HepG2 (cell line): ENCODE results near the gene PCBP1. TPM values are rescaled to one million over a fixed set of nuclear protein-coding genes. Genes with fewer than 3 reads are reported as not detected.
A peak's percentile ranks its signal among the peaks of the same experiment; 100 is the strongest.

ENCODE experiments used
- ATF1 ChIP-seq: IDR thresholded peaks from 2 replicates; pipeline ENCODE4 v1.6.1; 2016; ENCODE audit warnings: mild to moderate bottlenecking, control low read depth
- BHLHE40 ChIP-seq: IDR thresholded peaks from 2 replicates; pipeline ENCODE4 v1.6.1; 2011; ENCODE audit warnings: low read length, improper control_type of control experiment
- E2F5 ChIP-seq: sonication (generic); formaldehyde crosslinking; conservative IDR thresholded peaks from 2 replicates; pipeline ENCODE4 v1.4.0; 2020; ENCODE audit warnings: missing genetic modification reagents
- ESRRA ChIP-seq: sonication (generic); formaldehyde crosslinking; IDR thresholded peaks from 2 replicates; pipeline ENCODE4 v1.5.1; 2020; ENCODE audit warnings: mild to moderate bottlenecking, low read depth, missing genetic modification reagents
- GATA4 ChIP-seq: sonication (generic); IDR thresholded peaks from 2 replicates; pipeline ENCODE4 v1.6.1; 2016; ENCODE audit warnings: antibody characterized with exemption, low read depth, borderline replicate concordance
- GPN1 ChIP-seq: sonication (generic); formaldehyde crosslinking; IDR thresholded peaks from 2 replicates; pipeline ENCODE4 v1.5.1; 2020; ENCODE audit warnings: missing genetic modification reagents, borderline replicate concordance
- MEF2D ChIP-seq: sonication (generic); formaldehyde crosslinking; IDR thresholded peaks from 2 replicates; pipeline ENCODE4 v1.5.1; 2020; ENCODE audit warnings: mild to moderate bottlenecking, missing genetic modification reagents
- MEIS1 ChIP-seq: sonication (generic); formaldehyde crosslinking; IDR thresholded peaks from 2 replicates; pipeline ENCODE4 v1.9.0; 2021; ENCODE audit warnings: mild to moderate bottlenecking, missing genetic modification reagents, moderate library complexity, borderline replicate concordance
- PCBP2 ChIP-seq: fragments of 200-400 bp; formaldehyde crosslinking; optimal IDR thresholded peaks from 2 replicates; pipeline ENCODE3; 2018; ENCODE audit warnings: low read length, low read depth; ENCODE audit not compliant: poor library complexity, severe bottlenecking
- RAD21 ChIP-seq: fragments of 450-650 bp; formaldehyde crosslinking; IDR thresholded peaks from 2 replicates; pipeline ENCODE4 v1.5.0; 2020; ENCODE audit warnings: mild to moderate bottlenecking
- SCMH1 ChIP-seq: sonication (generic); formaldehyde crosslinking; IDR thresholded peaks from 2 replicates; pipeline ENCODE4 v1.9.0; 2021; ENCODE audit warnings: missing genetic modification reagents, mild to moderate bottlenecking, borderline replicate concordance
- THAP8 ChIP-seq: sonication (generic); formaldehyde crosslinking; IDR thresholded peaks from 2 replicates; pipeline ENCODE4 v1.5.1; 2020; ENCODE audit warnings: missing genetic modification reagents, mild to moderate bottlenecking, borderline replicate concordance
- ZBTB42 ChIP-seq: sonication (generic); formaldehyde crosslinking; IDR thresholded peaks from 2 replicates; pipeline ENCODE4 v1.5.0; 2020; ENCODE audit warnings: mild to moderate bottlenecking, missing genetic modification reagents
- ZNF180 ChIP-seq: sonication (generic); formaldehyde crosslinking; IDR thresholded peaks from 2 replicates; pipeline ENCODE4 v1.4.0; 2020; ENCODE audit warnings: low read depth, missing genetic modification reagents, borderline replicate concordance
- ZNF260 ChIP-seq: sonication (generic); formaldehyde crosslinking; IDR thresholded peaks from 2 replicates; pipeline ENCODE4 v1.4.0; 2020; ENCODE audit warnings: missing genetic modification reagents, low read depth, mild to moderate bottlenecking, borderline replicate concordance
- ZNF432 ChIP-seq: sonication (generic); formaldehyde crosslinking; IDR thresholded peaks from 2 replicates; pipeline ENCODE4 v1.5.0; 2020; ENCODE audit warnings: missing genetic modification reagents, mild to moderate bottlenecking, borderline replicate concordance
- ZNF563 ChIP-seq: sonication (generic); formaldehyde crosslinking; IDR thresholded peaks from 2 replicates; pipeline ENCODE4 v1.8.0; 2022; ENCODE audit warnings: mild to moderate bottlenecking, moderate library complexity, missing genetic modification reagents
- ZNF768 ChIP-seq: sonication (generic); formaldehyde crosslinking; IDR thresholded peaks from 2 replicates; pipeline ENCODE4 v1.4.0; 2020; ENCODE audit warnings: missing genetic modification reagents
- ZNF775 ChIP-seq: sonication (generic); formaldehyde crosslinking; IDR thresholded peaks from 2 replicates; pipeline ENCODE4 v1.4.0; 2020; ENCODE audit warnings: missing genetic modification reagents, mild to moderate bottlenecking, moderate library complexity, borderline replicate concordance
- ZNF792 ChIP-seq: IDR thresholded peaks from 2 replicates; pipeline ENCODE4 v1.6.1; 2016
- ZSCAN20 ChIP-seq: sonication (generic); formaldehyde crosslinking; IDR thresholded peaks from 2 replicates; pipeline ENCODE4 v1.4.0; 2020; ENCODE audit warnings: missing genetic modification reagents, mild to moderate bottlenecking, borderline replicate concordance
- polyA plus RNA-seq, 8 experiments: library from polyadenylated mRNA; depleted of rRNA in 3 of 8; stranded (reverse) in 7 of 8; unstranded in 1 of 8; fragments of >200 nt; fragmentation: Illumina TruSeq in 4 of 8; extraction: Trizol in 4 of 8; gene quantifications; 2 replicates each; pipeline versions ENCODE4 v1.2.1 to v1.2.3, GENCODE V29; 2011 to 2016; ENCODE audit warnings: low read depth in 4 of 8, missing spikeins in 1 of 8, mixed read lengths in 1 of 8; ENCODE audit not compliant: insufficient read depth in 1 of 8
- total RNA-seq, 5 experiments: library from RNA; depleted of rRNA; stranded (reverse); fragments of >200 nt; fragmentation: Illumina TruSeq; extraction: Trizol; gene quantifications; 2 replicates each; pipeline ENCODE4 v1.2.3, GENCODE V29; 2016; ENCODE audit warnings: low read depth in 1 of 5
- TF ChIP-seq, protein P1 (sequence below): sonication (generic); formaldehyde crosslinking; IDR thresholded peaks from 2 replicates; pipeline ENCODE4 v1.4.0; 2020; ENCODE audit warnings: missing genetic modification reagents
- TF ChIP-seq, protein P2 (sequence below): IDR thresholded peaks from 2 replicates; pipeline ENCODE4 v1.6.1; 2016; ENCODE audit warnings: low read depth, missing genetic modification reagents, missing compliant biosample characterization
- TF ChIP-seq, protein P3 (sequence below): sonication (generic); formaldehyde crosslinking; IDR thresholded peaks from 2 replicates; pipeline ENCODE4 v1.8.1; 2022; ENCODE audit warnings: mild to moderate bottlenecking, missing genetic modification reagents

PCBP1 gene
- total and polyA plus RNA-seq, 2 of the 13 experiments (the other 11 are each of a cell fraction or from before 2014, with no cell fraction given): 32.0 to 137 TPM

- TF ChIP-seq, protein P1, sequence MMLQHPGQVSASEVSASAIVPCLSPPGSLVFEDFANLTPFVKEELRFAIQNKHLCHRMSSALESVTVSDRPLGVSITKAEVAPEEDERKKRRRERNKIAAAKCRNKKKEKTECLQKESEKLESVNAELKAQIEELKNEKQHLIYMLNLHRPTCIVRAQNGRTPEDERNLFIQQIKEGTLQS (CRISPR knock-in tag): no peak
- TF ChIP-seq, protein P2, sequence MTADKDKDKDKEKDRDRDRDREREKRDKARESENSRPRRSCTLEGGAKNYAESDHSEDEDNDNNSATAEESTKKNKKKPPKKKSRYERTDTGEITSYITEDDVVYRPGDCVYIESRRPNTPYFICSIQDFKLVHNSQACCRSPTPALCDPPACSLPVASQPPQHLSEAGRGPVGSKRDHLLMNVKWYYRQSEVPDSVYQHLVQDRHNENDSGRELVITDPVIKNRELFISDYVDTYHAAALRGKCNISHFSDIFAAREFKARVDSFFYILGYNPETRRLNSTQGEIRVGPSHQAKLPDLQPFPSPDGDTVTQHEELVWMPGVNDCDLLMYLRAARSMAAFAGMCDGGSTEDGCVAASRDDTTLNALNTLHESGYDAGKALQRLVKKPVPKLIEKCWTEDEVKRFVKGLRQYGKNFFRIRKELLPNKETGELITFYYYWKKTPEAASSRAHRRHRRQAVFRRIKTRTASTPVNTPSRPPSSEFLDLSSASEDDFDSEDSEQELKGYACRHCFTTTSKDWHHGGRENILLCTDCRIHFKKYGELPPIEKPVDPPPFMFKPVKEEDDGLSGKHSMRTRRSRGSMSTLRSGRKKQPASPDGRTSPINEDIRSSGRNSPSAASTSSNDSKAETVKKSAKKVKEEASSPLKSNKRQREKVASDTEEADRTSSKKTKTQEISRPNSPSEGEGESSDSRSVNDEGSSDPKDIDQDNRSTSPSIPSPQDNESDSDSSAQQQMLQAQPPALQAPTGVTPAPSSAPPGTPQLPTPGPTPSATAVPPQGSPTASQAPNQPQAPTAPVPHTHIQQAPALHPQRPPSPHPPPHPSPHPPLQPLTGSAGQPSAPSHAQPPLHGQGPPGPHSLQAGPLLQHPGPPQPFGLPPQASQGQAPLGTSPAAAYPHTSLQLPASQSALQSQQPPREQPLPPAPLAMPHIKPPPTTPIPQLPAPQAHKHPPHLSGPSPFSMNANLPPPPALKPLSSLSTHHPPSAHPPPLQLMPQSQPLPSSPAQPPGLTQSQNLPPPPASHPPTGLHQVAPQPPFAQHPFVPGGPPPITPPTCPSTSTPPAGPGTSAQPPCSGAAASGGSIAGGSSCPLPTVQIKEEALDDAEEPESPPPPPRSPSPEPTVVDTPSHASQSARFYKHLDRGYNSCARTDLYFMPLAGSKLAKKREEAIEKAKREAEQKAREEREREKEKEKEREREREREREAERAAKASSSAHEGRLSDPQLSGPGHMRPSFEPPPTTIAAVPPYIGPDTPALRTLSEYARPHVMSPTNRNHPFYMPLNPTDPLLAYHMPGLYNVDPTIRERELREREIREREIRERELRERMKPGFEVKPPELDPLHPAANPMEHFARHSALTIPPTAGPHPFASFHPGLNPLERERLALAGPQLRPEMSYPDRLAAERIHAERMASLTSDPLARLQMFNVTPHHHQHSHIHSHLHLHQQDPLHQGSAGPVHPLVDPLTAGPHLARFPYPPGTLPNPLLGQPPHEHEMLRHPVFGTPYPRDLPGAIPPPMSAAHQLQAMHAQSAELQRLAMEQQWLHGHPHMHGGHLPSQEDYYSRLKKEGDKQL (CRISPR knock-in tag): no peak
- TF ChIP-seq, protein P3, sequence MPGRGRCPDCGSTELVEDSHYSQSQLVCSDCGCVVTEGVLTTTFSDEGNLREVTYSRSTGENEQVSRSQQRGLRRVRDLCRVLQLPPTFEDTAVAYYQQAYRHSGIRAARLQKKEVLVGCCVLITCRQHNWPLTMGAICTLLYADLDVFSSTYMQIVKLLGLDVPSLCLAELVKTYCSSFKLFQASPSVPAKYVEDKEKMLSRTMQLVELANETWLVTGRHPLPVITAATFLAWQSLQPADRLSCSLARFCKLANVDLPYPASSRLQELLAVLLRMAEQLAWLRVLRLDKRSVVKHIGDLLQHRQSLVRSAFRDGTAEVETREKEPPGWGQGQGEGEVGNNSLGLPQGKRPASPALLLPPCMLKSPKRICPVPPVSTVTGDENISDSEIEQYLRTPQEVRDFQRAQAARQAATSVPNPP: 0 out of 2 replicates have a peak, but pooled peaks have one; percentile 24
- TF ChIP-seq ESRRA (CRISPR knock-in tag) (peak; percentile 88), SCMH1 (no peak), GPN1 (CRISPR knock-in tag) (no peak), ZNF775 (CRISPR knock-in tag) (no peak), PCBP2 (no peak), ZSCAN20 (CRISPR knock-in tag) (0 out of 2 replicates have a peak, but pooled peaks have one; percentile 65), BHLHE40 (no peak), ZBTB42 (CRISPR knock-in tag) (no peak), ZNF563 (CRISPR knock-in tag) (no peak), MEF2D (no peak), THAP8 (CRISPR knock-in tag) (no peak), MEIS1 (0 out of 2 replicates have a peak, but pooled peaks have one; percentile 16), ATF1 (CRISPR knock-in tag) (no peak), GATA4 (no peak), E2F5 (CRISPR knock-in tag) (no peak), ZNF792 (0 out of 2 replicates have a peak, but pooled peaks have one; percentile 41), ZNF260 (CRISPR knock-in tag) (no peak), ZNF768 (CRISPR knock-in tag) (no peak), RAD21 (CRISPR knock-in tag) (no peak), ZNF180 (CRISPR knock-in tag) (no peak), ZNF432 (no peak)
Measured at GRCh38 chr2:70069049-70069448, 18.2 kb upstream of the PCBP1 start (continued).
